Stimulated activated CD8-positive, alpha-beta memory T cell treated with anti-CD3 and anti-CD28 coated beads, Interleukin-4, amount 100 ng/mL, for 24 hours (primary cell): ENCODE measurements around the gene UPK2.
A peak's percentile ranks its signal among the peaks of the same experiment; 100 is the strongest.
"Not testable (repeated sequence)": the region's sequence is repeated elsewhere in the genome, so short reads cannot be mapped to it uniquely, and the experiment has no call there.

Experiments used
- DNase-seq: peaks from one replicate; pipeline ENCODE4 v3.0.0-alpha.2; 2020; ENCODE audit warnings: low read depth

The UPK2 gene

DNA sequence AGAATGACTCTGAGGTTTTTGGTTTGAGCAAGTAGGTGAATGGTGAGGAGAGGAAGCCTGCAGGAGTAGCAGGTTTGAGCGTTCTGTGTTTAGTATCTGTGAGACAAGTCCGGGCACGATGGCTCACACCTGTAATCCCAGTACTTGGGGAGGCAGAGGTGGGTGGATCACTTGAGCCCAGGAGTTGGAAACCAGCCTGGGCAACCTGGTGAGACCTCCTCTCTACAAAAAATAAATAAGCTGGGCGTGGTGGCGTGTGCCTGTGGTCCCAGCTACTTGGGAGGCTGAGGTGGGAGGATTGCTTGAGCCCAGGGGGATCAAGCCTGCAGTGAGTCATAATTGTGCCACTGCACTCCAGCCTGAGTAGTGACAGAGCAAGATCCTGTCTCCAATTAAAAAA, 32.2 kb downstream of the UPK2 start:
- DNase-seq, result no peak

DNA sequence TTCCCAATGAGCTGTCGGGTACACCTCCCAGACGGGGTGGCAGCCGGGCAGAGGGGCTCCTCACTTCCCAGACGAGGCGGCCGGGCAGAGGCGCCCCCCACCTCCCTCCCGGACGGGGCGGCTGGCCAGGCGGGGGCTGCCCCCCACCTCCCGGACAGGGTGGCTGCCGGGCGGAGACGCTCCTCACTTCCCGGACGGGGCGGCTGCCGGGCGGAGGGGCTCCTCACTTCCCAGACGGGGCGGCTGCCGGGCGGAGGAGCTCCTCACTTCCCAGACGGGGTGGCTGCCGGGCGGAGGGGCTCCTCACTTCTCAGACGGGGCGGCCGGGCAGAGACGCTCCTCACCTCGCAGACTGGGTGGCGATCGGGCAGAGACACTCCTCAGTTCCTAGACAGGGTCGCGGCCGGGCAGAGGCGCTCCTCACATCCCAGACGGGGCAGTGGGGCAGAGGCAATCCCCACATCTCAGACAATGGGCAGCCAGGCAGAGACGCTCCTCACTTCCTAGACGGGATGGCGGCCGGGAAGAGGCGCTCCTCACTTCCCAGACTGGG, 35.5 kb downstream of the UPK2 start:
- not testable (repeated sequence) for DNase-seq

DNA sequence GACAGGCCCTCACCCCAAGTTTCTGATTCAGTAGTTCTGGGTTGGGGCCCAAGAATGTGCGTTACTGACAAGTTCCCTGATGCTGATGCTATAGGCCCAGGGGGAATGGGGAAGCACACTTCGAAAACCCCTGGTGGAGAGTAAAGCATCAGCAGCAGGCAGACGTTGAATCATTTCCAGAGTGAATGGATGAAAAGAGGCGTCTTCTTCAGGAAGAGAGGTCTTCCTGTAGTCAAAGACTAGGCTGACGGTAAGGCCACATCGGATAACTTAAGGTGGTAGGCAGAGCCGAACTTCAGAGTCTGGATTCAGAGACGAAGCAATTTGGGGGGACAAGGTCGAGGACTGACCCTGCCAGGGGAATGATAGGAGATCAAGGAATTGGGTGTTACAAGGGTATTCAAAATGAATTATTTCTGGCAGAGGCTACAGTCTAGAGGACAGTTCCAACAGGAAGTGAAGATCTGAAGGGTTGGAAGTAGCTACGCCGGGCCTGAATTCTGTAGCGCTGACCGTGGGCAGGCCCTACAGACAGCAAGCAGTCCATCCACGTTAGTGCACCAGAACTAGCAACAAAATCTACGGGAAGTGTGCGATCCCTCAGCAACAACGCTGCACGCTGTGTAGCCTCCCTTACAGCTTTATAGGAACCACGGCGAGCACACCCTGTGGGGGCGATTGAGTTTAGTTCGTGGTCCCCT, 41.0 kb downstream of the UPK2 start:
- no peak for DNase-seq

DNA sequence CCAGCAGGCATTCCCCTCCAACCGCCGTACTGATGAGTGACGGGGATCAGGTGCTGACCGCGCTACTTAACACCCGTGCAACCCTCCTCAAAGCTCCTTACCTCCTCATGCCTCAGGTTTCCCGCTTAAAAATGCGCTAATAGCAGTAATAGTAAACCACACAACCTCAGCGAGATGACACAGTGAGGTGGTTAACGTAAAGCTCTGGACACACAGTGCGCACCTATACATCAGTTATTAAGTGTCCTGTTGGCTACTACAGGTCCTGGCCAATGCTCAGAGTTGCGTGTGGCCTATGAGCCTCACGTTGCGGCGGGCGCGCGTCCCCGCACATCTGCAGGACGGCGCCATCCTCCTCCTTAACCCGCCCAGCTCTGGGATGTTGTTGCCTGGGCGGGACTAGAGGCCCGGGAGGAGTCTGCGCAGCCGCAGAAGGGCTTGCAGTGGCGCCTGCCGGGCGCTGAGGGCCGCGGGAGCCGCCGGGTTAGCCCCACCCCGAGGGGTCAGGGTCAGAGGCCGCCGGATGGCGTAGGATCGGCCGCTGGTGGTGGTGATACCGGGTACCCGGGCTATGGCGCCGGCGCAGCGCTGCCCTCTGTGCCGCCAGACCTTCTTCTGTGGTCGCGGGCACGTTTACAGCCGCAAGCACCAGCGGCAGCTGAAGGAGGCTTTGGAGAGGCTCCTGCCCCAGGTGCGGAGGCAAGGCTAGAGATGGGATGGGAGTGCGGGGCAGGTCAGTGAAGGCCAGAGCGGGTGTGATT, 41.7 kb downstream of the UPK2 start, which contains the start of gene CENATAC:
Gene CENATAC, plus strand, starts transcription at position 512 of the 761 bp plus-strand sequence. Its CDS starts 60 bp downstream, at position 572.
- peak; percentile 93 for DNase-seq

DNA sequence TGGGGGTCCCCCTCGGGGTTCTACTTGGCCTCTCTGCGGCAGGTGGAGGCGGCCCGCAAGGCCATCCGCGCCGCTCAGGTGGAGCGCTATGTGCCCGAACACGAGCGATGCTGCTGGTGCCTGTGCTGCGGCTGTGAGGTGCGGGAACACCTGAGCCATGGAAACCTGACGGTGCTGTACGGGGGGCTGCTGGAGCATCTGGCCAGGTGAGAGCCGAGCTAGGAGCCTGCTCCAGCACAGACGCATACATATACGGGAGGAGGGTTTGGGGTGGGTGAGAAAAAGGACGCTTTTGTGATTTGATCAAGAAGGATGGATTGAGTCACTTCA, 42.3 kb downstream of the UPK2 start:
- no peak for DNase-seq

DNA sequence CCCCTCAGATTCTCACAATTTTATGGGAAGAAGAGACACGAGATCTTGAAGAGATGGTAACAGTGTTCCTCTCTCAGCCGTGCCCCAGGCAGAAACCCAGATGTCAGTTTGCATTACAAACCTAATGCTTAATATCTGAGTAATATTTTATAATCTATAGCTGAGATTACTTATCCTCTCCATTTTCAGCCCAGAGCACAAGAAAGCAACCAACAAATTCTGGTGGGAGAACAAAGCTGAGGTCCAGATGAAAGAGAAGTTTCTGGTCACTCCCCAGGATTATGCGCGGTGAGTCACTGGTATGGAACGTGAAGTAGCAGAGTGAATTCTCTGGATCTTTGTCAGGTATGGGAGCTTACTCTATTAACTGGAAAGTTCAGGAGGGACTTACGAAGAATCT, 42.7 kb downstream of the UPK2 start:
- DNase-seq, result no peak

DNA sequence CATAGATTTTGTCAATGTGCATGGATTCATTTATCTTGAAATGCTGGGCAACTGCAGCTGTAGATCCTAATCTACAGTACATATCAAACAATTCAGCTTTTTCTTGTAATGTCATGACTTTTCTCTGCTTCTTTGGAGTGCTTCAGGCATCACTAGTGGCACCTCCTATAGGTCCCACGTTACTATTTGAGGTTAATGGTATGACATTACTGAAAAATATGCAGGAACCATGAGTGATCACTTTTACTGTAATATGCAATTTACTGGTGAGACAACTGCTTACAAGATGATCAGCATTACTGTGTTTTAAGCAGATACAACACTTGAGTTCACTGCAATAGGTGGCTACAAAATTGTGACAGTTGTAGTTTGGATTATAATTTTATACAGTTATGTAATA, 44.8 kb downstream of the UPK2 start:
- no peak for DNase-seq

DNA sequence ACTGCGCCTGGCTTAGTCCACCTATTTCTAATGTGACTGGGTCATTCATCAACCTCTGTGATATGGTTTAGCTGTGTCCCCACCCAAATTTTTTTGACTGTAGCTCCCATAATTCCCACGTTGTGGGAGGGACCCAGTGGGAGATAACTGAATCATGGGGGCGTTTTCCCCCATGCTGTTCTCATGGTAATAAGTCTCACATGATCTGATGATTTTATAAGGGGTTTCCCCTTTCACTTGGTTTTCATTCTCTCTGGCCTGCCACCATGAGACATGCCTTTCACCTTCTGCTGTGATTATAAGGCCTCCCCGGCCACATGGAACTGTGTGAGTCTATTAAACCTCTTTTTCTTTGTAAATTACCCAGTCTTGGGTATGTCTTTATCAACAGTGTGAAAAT, 50.6 kb downstream of the UPK2 start:
- no peak for DNase-seq
